Liver (tissue), 9 donors: ENCODE results near the gene MEF2D. TPM values are rescaled to one million over a fixed set of nuclear protein-coding genes. Genes with fewer than 3 reads are reported as not detected.

Experiments used
- DNase-seq: peaks from one replicate; pipeline ENCODE4 v3.0.0-alpha.2; 2017; ENCODE audit warnings: low spot score
- H3K27ac ChIP-seq, 2 donors: one replicate each; pipeline ENCODE4 v1.7.0; 2013; ENCODE audit warnings: inconsistent platforms in 2 of 2, low read length in 2 of 2, control low read depth in 1 of 2, low read depth in 1 of 2, mild to moderate bottlenecking in 1 of 2
- H3K27me3 ChIP-seq, 4 donors: one replicate each; pipeline versions ENCODE4 v1.6.1 to v1.7.0; 2013; ENCODE audit warnings: low read length in 3 of 4, inconsistent platforms in 1 of 4, mild to moderate bottlenecking in 1 of 4, moderate library complexity in 1 of 4; ENCODE audit not compliant: control insufficient read depth in 4 of 4, insufficient read depth in 4 of 4
- H3K36me3 ChIP-seq, 4 donors: one replicate each; pipeline versions ENCODE4 v1.6.1 to v1.7.0; 2013; ENCODE audit warnings: low read length in 3 of 4, mild to moderate bottlenecking in 3 of 4, low read depth in 1 of 4, moderate library complexity in 1 of 4; ENCODE audit not compliant: control insufficient read depth in 4 of 4, insufficient read depth in 3 of 4
- H3K4me1 ChIP-seq, 4 donors: one replicate each; pipeline versions ENCODE4 v1.6.1 to v1.7.0; 2013; ENCODE audit warnings: low read length in 3 of 4, mild to moderate bottlenecking in 3 of 4, moderate library complexity in 1 of 4; ENCODE audit not compliant: control insufficient read depth in 4 of 4, insufficient read depth in 4 of 4
- H3K4me3 ChIP-seq, 3 donors: one replicate each; pipeline versions ENCODE4 v1.6.1 to v1.7.0; 2013; ENCODE audit warnings: low read length in 3 of 3, control low read depth in 1 of 3, low read depth in 1 of 3, mild to moderate bottlenecking in 1 of 3
- H3K9ac ChIP-seq, 2 donors: one replicate each; pipeline ENCODE4 v1.7.0; 2013; ENCODE audit warnings: low read length in 2 of 2, mild to moderate bottlenecking in 2 of 2, moderate library complexity in 2 of 2, control low read depth in 1 of 2, low read depth in 1 of 2
- H3K9me3 ChIP-seq, 4 donors: one replicate each; pipeline versions ENCODE4 v1.6.1 to v1.7.0; 2013; ENCODE audit warnings: low read length in 3 of 4; ENCODE audit not compliant: control insufficient read depth in 4 of 4
- ATF3 ChIP-seq: IDR thresholded peaks from 2 replicates; pipeline ENCODE4 v1.6.1; 2016; ENCODE audit warnings: antibody characterized with exemption
- CTCF ChIP-seq: fragments of 150-350 bp; IDR thresholded peaks from 2 replicates; pipeline ENCODE4 v1.5.1; 2017; ENCODE audit warnings: improper control_type of control experiment, low read depth, low read length; ENCODE audit not compliant: missing input control
- EGR1 ChIP-seq, 2 donors: IDR thresholded peaks; 2 replicates each; pipeline ENCODE4 v1.6.1; 2016 to 2018; ENCODE audit warnings: antibody characterized with exemption in 2 of 2, low read depth in 2 of 2
- FOXA1 ChIP-seq: IDR thresholded peaks from 2 replicates; pipeline ENCODE4 v1.6.1; 2016; ENCODE audit warnings: antibody characterized with exemption
- FOXA2 ChIP-seq: IDR thresholded peaks from 2 replicates; pipeline ENCODE4 v1.6.1; 2016; ENCODE audit warnings: antibody characterized with exemption
- GABPA ChIP-seq, 2 donors: IDR thresholded peaks in 1 of 2; conservative IDR thresholded peaks in 1 of 2; 2 replicates each; pipeline ENCODE4 v1.6.1; 2016; ENCODE audit warnings: antibody characterized with exemption in 2 of 2, mild to moderate bottlenecking in 1 of 2, moderate library complexity in 1 of 2
- HNF4G ChIP-seq: IDR thresholded peaks from 2 replicates; pipeline ENCODE4 v1.6.1; 2016; ENCODE audit warnings: antibody characterized with exemption
- JUND ChIP-seq, 2 donors: IDR thresholded peaks; 2 replicates each; pipeline ENCODE4 v1.6.1; 2016; ENCODE audit warnings: antibody characterized with exemption in 2 of 2
- NR2F2 ChIP-seq: IDR thresholded peaks from 2 replicates; pipeline ENCODE4 v1.6.1; 2016; ENCODE audit warnings: antibody characterized with exemption
- RAD21 ChIP-seq, 2 donors: IDR thresholded peaks; 2 replicates each; pipeline ENCODE4 v1.6.1; 2016; ENCODE audit warnings: antibody characterized with exemption in 2 of 2, mild to moderate bottlenecking in 2 of 2
- SP1 ChIP-seq: IDR thresholded peaks from 2 replicates; pipeline ENCODE4 v1.6.1; 2018; ENCODE audit warnings: antibody characterized with exemption, mild to moderate bottlenecking
- TAF1 ChIP-seq: conservative IDR thresholded peaks from 2 replicates; pipeline ENCODE4 v1.6.1; 2016; ENCODE audit warnings: antibody characterized with exemption, mild to moderate bottlenecking
- YY1 ChIP-seq: IDR thresholded peaks from 2 replicates; pipeline ENCODE4 v1.6.1; 2016; ENCODE audit warnings: antibody characterized with exemption, mild to moderate bottlenecking
- WGBS: extraction: QIAGEN DNeasy Blood & Tissue Kit; methylation state at CpG from one replicate; pipeline ENCODE4 v1.1.7; 2013; 5-methylcytosine and 5-hydroxymethylcytosine counted together
- polyA plus RNA-seq, 2 donors: library from polyadenylated mRNA; stranded (reverse) in 1 of 2; unstranded in 1 of 2; fragments of 200-250 nt in 1 of 2; fragments of >200 nt in 1 of 2; fragmentation: Nextera tagmentation in 1 of 2; extraction: Ambion mirVana in 1 of 2; gene quantifications; one replicate each; pipeline versions ENCODE4 v1.2.1 to v1.2.3, GENCODE V29; 2013 to 2015
- total RNA-seq, 2 donors: library from RNA; depleted of rRNA; stranded (reverse); fragments of >200 nt; gene quantifications; one replicate each; pipeline ENCODE4 v1.2.3, GENCODE V29; 2014
- TF ChIP-seq, protein P1 (sequence below): IDR thresholded peaks from 2 replicates; pipeline ENCODE4 v1.6.1; 2016; ENCODE audit warnings: antibody characterized with exemption
- TF ChIP-seq, protein P2 (sequence below): IDR thresholded peaks from 2 replicates; pipeline ENCODE4 v1.6.1; 2016; ENCODE audit warnings: antibody characterized with exemption, mild to moderate bottlenecking
- donor health status: healthy.
- donor health status: healthy.
- donor health status: healthy.
- donor health status: healthy.
- donor health status: healthy.

The MEF2D gene
- total and polyA plus RNA-seq, 4 donors, result 3.4 to 7.6 (median 5.5) TPM

GRCh38 chr1:156517748-156518147 lies 17.2 kb upstream of the MEF2D start:
- no peaks in the 10 kb centered on the region for H3K36me3 ChIP-seq
- DNase-seq, result no peak
- H3K27ac ChIP-seq, result no peak overlapping the region
- H3K9ac ChIP-seq, result no peak overlapping the region
- H3K27me3 ChIP-seq, result no peaks in the 10 kb centered on the region
- no peaks in the 10 kb centered on the region for H3K4me1 ChIP-seq
- WGBS, result 90% methylated on average over 4 of the region's 4 CpGs
- H3K4me3 ChIP-seq, result no peak overlapping the region
- H3K9me3 ChIP-seq, result no peaks in the 10 kb centered on the region
- no peak for TF ChIP-seq RAD21 (IDR thresholded peaks at IDR 0.05)
- TF ChIP-seq CTCF, result no peak
- no peak for TF ChIP-seq YY1
- TF ChIP-seq EGR1 (IDR thresholded peaks at IDR 0.05; ENCODE audit: low read depth in 2 of 2), result no peak
- TF ChIP-seq FOXA2, result no peak
- no peak for TF ChIP-seq TAF1
- TF ChIP-seq GABPA (IDR thresholded peaks at IDR 0.05 in 1 of 2, conservative IDR thresholded peaks at IDR 0.05 in 1 of 2), result no peak
- TF ChIP-seq SP1, result no peak
- TF ChIP-seq JUND (IDR thresholded peaks at IDR 0.05), result no peak
- no peak for TF ChIP-seq NR2F2
- no peak for TF ChIP-seq FOXA1
- TF ChIP-seq ATF3, result no peak

DNA sequence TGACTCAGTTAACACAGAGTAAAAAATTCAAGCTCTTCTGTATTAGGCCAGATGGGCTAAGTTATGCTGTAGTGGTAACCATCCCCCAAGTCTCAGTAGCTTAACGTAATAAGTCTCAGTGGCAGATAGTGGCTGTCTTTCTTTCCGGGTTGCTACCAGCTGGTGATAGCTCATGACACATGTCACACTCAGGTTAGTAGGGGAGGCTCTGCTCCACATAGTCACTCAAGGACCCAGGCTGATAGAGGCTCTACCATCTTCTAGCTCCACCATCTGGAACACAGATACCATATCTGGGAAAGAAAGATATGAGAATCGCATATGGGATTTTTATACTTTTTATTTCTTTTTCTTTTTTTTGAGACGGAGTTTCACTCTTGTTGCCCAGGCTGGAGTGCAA lies 16.2 kb upstream of the MEF2D start:
- no peaks in the 10 kb centered on the region for H3K27me3 ChIP-seq
- no peak for DNase-seq
- H3K4me1 ChIP-seq, result no peaks in the 10 kb centered on the region
- TF ChIP-seq, protein P1, sequence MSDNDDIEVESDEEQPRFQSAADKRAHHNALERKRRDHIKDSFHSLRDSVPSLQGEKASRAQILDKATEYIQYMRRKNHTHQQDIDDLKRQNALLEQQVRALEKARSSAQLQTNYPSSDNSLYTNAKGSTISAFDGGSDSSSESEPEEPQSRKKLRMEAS, result no peak
- TF ChIP-seq RAD21 (IDR thresholded peaks at IDR 0.05) (no peak), CTCF (no peak), HNF4G (no peak), ATF3 (no peak), TAF1 (no peak), NR2F2 (no peak)
- TF ChIP-seq, protein P2, sequence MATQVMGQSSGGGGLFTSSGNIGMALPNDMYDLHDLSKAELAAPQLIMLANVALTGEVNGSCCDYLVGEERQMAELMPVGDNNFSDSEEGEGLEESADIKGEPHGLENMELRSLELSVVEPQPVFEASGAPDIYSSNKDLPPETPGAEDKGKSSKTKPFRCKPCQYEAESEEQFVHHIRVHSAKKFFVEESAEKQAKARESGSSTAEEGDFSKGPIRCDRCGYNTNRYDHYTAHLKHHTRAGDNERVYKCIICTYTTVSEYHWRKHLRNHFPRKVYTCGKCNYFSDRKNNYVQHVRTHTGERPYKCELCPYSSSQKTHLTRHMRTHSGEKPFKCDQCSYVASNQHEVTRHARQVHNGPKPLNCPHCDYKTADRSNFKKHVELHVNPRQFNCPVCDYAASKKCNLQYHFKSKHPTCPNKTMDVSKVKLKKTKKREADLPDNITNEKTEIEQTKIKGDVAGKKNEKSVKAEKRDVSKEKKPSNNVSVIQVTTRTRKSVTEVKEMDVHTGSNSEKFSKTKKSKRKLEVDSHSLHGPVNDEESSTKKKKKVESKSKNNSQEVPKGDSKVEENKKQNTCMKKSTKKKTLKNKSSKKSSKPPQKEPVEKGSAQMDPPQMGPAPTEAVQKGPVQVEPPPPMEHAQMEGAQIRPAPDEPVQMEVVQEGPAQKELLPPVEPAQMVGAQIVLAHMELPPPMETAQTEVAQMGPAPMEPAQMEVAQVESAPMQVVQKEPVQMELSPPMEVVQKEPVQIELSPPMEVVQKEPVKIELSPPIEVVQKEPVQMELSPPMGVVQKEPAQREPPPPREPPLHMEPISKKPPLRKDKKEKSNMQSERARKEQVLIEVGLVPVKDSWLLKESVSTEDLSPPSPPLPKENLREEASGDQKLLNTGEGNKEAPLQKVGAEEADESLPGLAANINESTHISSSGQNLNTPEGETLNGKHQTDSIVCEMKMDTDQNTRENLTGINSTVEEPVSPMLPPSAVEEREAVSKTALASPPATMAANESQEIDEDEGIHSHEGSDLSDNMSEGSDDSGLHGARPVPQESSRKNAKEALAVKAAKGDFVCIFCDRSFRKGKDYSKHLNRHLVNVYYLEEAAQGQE, result no peak
- H3K27ac ChIP-seq, result no peak overlapping the region
- H3K4me3 ChIP-seq, result no peak overlapping the region
- no peak overlapping the region for H3K9ac ChIP-seq
- WGBS, result 96% methylated on average over 4 of the region's 4 CpGs
- H3K9me3 ChIP-seq, result no peaks in the 10 kb centered on the region
- H3K36me3 ChIP-seq, result no peaks in the 10 kb centered on the region
